SK-N-MC (cell line): ENCODE measurements around the gene TEX22.

ENCODE experiments used
- EZH2 ChIP-seq: fragments of 200-600 bp; sonication (generic); IDR thresholded peaks from one replicate; pipeline ENCODE4 v1.6.1; 2017; ENCODE audit warnings: antibody characterized with exemption
- FOXP2 ChIP-seq: optimal IDR thresholded peaks from 2 replicates; pipeline ENCODE3; 2011; ENCODE audit warnings: mild to moderate bottlenecking, moderate library complexity; ENCODE audit not compliant: insufficient read depth; ENCODE audit errors: extremely low read length, control extremely low read depth
- POLR2AphosphoS5 ChIP-seq: IDR thresholded peaks from 2 replicates; pipeline ENCODE4 v1.6.1; 2012; ENCODE audit warnings: mild to moderate bottlenecking, low read depth, low read length, borderline replicate concordance

GRCh38 chr14:105446971-105447370 is 48.6 kb downstream of the TEX22 start:
- TF ChIP-seq POLR2AphosphoS5 (no peak), EZH2 (no peak), FOXP2 (no peak)
